ENCODE measurements around the gene DHODH.

The DHODH gene

GRCh38 chr16:72008424-72009216 lies at the start of gene DHODH:
Gene DHODH, plus strand, starts transcription at chr16:72008744. Its CDS starts 21 bp downstream, at chr16:72008765.
- Histone ChIP-seq H3K4me1 (ENCODE audit: control insufficient read depth, insufficient read depth, low read length, unreplicated experiment) (peaks cover 8% of the 10 kb centered on the region), H3K79me2 (ENCODE audit: control insufficient read depth, insufficient read depth, low read length, unreplicated experiment) (no peaks in the 10 kb centered on the region), H3K36me3 (ENCODE audit: insufficient read depth, low read length) (no peaks in the 10 kb centered on the region), H2AFZ (ENCODE audit: low read length, unreplicated experiment) (peak within 1 kb of the TSS; percentile 98), H3K27ac (ENCODE audit: low read depth, low read length) (no peak within 1 kb of the TSS), H3K4me3 (ENCODE audit: low read depth, low read length) (peak within 1 kb of the TSS; percentile 100), H3K27me3 (ENCODE audit: insufficient read depth, low read length) (peaks cover 6% of the 10 kb centered on the region; the same call in 1 of the 2 replicates)

DNA sequence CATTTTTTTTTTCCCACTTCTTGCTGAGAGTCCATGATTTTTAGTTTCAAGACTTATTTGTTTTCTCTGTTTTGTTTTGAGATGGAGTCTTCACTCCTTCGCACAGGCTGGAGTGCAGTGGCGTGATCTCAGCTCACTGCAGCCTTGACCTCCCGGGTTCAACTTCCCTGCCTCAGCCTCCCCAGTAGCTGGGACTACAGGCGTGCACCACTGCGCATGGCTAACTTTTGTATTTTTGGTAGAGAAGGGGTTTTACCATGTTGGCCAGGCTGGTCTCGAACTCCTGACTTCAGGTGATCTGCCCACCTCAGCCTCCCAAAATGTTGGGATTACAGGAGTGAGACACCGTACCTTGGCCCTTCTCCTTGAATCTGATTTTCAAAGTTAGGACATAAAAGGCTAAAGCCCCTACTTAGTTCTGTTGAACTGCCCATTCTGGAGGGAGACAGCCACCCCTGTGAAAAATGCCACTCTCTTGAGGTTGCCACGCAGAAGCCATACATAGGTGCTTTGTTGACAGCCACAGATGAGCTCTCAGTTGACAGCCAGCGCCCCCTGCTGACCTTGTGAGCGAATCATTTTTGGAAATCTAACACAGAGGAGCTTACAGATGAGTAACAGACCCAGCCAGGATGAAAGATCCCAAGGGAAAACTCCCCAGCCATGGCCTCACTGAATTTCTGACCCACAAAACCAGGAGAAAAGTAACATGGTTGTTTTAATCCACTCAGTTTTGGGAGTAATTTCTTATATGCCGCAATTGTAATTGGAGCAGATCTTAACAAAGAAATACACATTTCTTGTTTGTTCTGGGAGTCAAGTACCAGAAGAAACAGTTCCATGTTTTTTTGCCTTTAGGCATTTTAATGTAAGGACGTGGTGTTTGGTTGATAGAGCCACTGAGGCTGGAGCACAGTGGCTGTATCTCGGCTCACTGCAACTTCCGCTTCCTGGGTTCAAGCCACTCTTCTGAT lies 47.2 kb upstream of the DHODH start:
- Histone ChIP-seq H3K4me3 (ENCODE audit: low read depth, low read length) (no peak overlapping the region), H3K27ac (ENCODE audit: low read depth, low read length) (no peak overlapping the region), H3K4me1 (ENCODE audit: control insufficient read depth, insufficient read depth, low read length, unreplicated experiment) (peaks cover 7% of the 10 kb centered on the region), H3K36me3 (ENCODE audit: insufficient read depth, low read length) (no peaks in the 10 kb centered on the region), H3K79me2 (ENCODE audit: control insufficient read depth, insufficient read depth, low read length, unreplicated experiment) (no peaks in the 10 kb centered on the region), H2AFZ (ENCODE audit: low read length, unreplicated experiment) (peak overlapping the region; percentile 6), H3K27me3 (ENCODE audit: insufficient read depth, low read length) (no peaks in the 10 kb centered on the region)

- Histone ChIP-seq H3K4me3 (ENCODE audit: low read depth, low read length) (no peak overlapping the region), H3K4me1 (ENCODE audit: control insufficient read depth, insufficient read depth, low read length, unreplicated experiment) (peaks cover 7% of the 10 kb centered on the region), H3K27me3 (ENCODE audit: insufficient read depth, low read length) (no peaks in the 10 kb centered on the region), H3K79me2 (ENCODE audit: control insufficient read depth, insufficient read depth, low read length, unreplicated experiment) (no peaks in the 10 kb centered on the region), H3K27ac (ENCODE audit: low read depth, low read length) (no peak overlapping the region), H3K36me3 (ENCODE audit: insufficient read depth, low read length) (no peaks in the 10 kb centered on the region), H2AFZ (ENCODE audit: low read length, unreplicated experiment) (no peak overlapping the region)
These were observed 45.2 kb upstream of the DHODH start for GRCh38 chr16:71963125-71963875.

GRCh38 chr16:71965223-71965622 lies 43.3 kb upstream of the DHODH start:
- H3K4me3 ChIP-seq (ENCODE audit: low read depth, low read length): no peak overlapping the region
- no peaks in the 10 kb centered on the region for H3K79me2 ChIP-seq (ENCODE audit: control insufficient read depth, insufficient read depth, low read length, unreplicated experiment)
- no peaks in the 10 kb centered on the region for H3K27me3 ChIP-seq (ENCODE audit: insufficient read depth, low read length)
- no peak overlapping the region for H2AFZ ChIP-seq (ENCODE audit: low read length, unreplicated experiment)
- H3K4me1 ChIP-seq (ENCODE audit: control insufficient read depth, insufficient read depth, low read length, unreplicated experiment): peaks cover 7% of the 10 kb centered on the region
- H3K36me3 ChIP-seq (ENCODE audit: insufficient read depth, low read length): no peaks in the 10 kb centered on the region
- H3K27ac ChIP-seq (ENCODE audit: low read depth, low read length): no peak overlapping the region

DNA sequence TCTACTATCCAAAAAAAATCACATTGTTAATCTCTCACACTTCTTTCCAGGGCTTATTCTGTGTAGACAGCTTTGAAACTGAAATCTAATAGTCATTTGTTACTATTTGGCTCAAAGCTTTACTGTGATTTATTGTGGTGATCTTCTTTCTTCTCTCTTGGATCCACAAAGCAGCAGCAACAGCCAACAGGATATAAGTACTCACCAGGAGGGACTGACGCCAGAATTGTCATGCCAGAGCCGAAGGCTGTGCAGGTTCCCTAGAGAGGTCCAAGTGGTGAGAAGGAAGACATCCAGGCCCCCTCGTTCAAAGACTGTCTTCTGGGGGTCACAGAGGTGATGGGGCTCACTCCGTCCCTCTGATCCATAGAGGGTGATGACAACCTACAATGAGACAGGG lies 41.6 kb upstream of the DHODH start:
- Histone ChIP-seq H3K27ac (ENCODE audit: low read depth, low read length) (no peak overlapping the region), H3K4me1 (ENCODE audit: control insufficient read depth, insufficient read depth, low read length, unreplicated experiment) (peaks cover 3% of the 10 kb centered on the region), H3K79me2 (ENCODE audit: control insufficient read depth, insufficient read depth, low read length, unreplicated experiment) (no peaks in the 10 kb centered on the region), H3K27me3 (ENCODE audit: insufficient read depth, low read length) (no peaks in the 10 kb centered on the region), H3K36me3 (ENCODE audit: insufficient read depth, low read length) (no peaks in the 10 kb centered on the region), H2AFZ (ENCODE audit: low read length, unreplicated experiment) (no peak overlapping the region), H3K4me3 (ENCODE audit: low read depth, low read length) (no peak overlapping the region)

DNA sequence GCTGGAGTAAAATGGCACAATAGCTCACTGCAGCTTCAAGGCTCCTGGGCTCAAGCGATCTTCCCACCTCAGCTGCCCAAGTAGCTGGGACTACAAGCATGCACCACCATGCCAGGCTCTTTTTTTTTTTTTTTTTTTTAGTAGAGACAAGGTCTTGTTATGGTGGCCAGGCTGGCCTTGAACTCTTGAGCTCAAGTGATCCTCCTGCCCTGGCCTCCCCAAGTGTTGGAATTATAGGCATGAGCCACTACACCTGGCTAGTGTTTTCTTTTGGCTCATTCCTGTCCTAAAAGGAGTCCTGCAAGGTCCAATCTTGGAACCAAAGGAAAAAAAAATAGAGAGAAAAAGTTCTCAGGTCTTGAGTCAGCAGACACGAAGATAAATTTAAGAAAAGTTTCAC lies 39.2 kb upstream of the DHODH start:
- no peaks in the 10 kb centered on the region for H3K4me1 ChIP-seq (ENCODE audit: control insufficient read depth, insufficient read depth, low read length, unreplicated experiment)
- H3K79me2 ChIP-seq (ENCODE audit: control insufficient read depth, insufficient read depth, low read length, unreplicated experiment): no peaks in the 10 kb centered on the region
- H3K36me3 ChIP-seq (ENCODE audit: insufficient read depth, low read length): no peaks in the 10 kb centered on the region
- H3K27me3 ChIP-seq (ENCODE audit: insufficient read depth, low read length): no peaks in the 10 kb centered on the region
- no peak overlapping the region for H3K4me3 ChIP-seq (ENCODE audit: low read depth, low read length)
- no peak overlapping the region for H2AFZ ChIP-seq (ENCODE audit: low read length, unreplicated experiment)
- no peak overlapping the region for H3K27ac ChIP-seq (ENCODE audit: low read depth, low read length)

- no peaks in the 10 kb centered on the region for H3K4me1 ChIP-seq (ENCODE audit: control insufficient read depth, insufficient read depth, low read length, unreplicated experiment)
- H3K27ac ChIP-seq (ENCODE audit: low read depth, low read length): no peak overlapping the region
- H3K27me3 ChIP-seq (ENCODE audit: insufficient read depth, low read length): no peaks in the 10 kb centered on the region
- H3K4me3 ChIP-seq (ENCODE audit: low read depth, low read length): no peak overlapping the region
- H3K36me3 ChIP-seq (ENCODE audit: insufficient read depth, low read length): no peaks in the 10 kb centered on the region
- H2AFZ ChIP-seq (ENCODE audit: low read length, unreplicated experiment): no peak overlapping the region
- no peaks in the 10 kb centered on the region for H3K79me2 ChIP-seq (ENCODE audit: control insufficient read depth, insufficient read depth, low read length, unreplicated experiment)
These were observed 37.0 kb upstream of the DHODH start for GRCh38 chr16:71971571-71971970.

- H3K27ac ChIP-seq (ENCODE audit: low read depth, low read length): no peak overlapping the region
- no peaks in the 10 kb centered on the region for H3K36me3 ChIP-seq (ENCODE audit: insufficient read depth, low read length)
- no peak overlapping the region for H2AFZ ChIP-seq (ENCODE audit: low read length, unreplicated experiment)
- H3K4me3 ChIP-seq (ENCODE audit: low read depth, low read length): no peak overlapping the region
- no peaks in the 10 kb centered on the region for H3K79me2 ChIP-seq (ENCODE audit: control insufficient read depth, insufficient read depth, low read length, unreplicated experiment)
- H3K4me1 ChIP-seq (ENCODE audit: control insufficient read depth, insufficient read depth, low read length, unreplicated experiment): no peaks in the 10 kb centered on the region
- H3K27me3 ChIP-seq (ENCODE audit: insufficient read depth, low read length): peaks cover 3% of the 10 kb centered on the region; the same call in 1 of the 2 replicates
These were observed 36.2 kb upstream of the DHODH start for GRCh38 chr16:71972356-71972755.

GRCh38 chr16:71973001-71973400 lies 35.5 kb upstream of the DHODH start:
- Histone ChIP-seq H3K27ac (ENCODE audit: low read depth, low read length) (no peak overlapping the region), H3K4me1 (ENCODE audit: control insufficient read depth, insufficient read depth, low read length, unreplicated experiment) (no peaks in the 10 kb centered on the region)

GRCh38 chr16:71974068-71974818 lies 34.3 kb upstream of the DHODH start:
- H3K4me1 ChIP-seq (ENCODE audit: control insufficient read depth, insufficient read depth, low read length, unreplicated experiment): no peaks in the 10 kb centered on the region

More at GRCh38 chr16:71973001-71973400, 35.5 kb upstream of the DHODH start:
- H3K4me3 ChIP-seq (ENCODE audit: low read depth, low read length): no peak overlapping the region
- no peaks in the 10 kb centered on the region for H3K79me2 ChIP-seq (ENCODE audit: control insufficient read depth, insufficient read depth, low read length, unreplicated experiment)
- no peaks in the 10 kb centered on the region for H3K36me3 ChIP-seq (ENCODE audit: insufficient read depth, low read length)
- no peak overlapping the region for H2AFZ ChIP-seq (ENCODE audit: low read length, unreplicated experiment)
- H3K27me3 ChIP-seq (ENCODE audit: insufficient read depth, low read length): peaks cover 7% of the 10 kb centered on the region

More at GRCh38 chr16:71974068-71974818, 34.3 kb upstream of the DHODH start:
- H3K79me2 ChIP-seq (ENCODE audit: control insufficient read depth, insufficient read depth, low read length, unreplicated experiment): no peaks in the 10 kb centered on the region
- no peaks in the 10 kb centered on the region for H3K36me3 ChIP-seq (ENCODE audit: insufficient read depth, low read length)
- peaks cover 8% of the 10 kb centered on the region for H3K27me3 ChIP-seq (ENCODE audit: insufficient read depth, low read length)
- H3K4me3 ChIP-seq (ENCODE audit: low read depth, low read length): no peak overlapping the region
- no peak overlapping the region for H2AFZ ChIP-seq (ENCODE audit: low read length, unreplicated experiment)
- no peak overlapping the region for H3K27ac ChIP-seq (ENCODE audit: low read depth, low read length)

Data from ACC112 (cell line).